Measurements from ENCODE around the gene ANKRA2. TPM values are rescaled to one million over a fixed set of nuclear protein-coding genes. Genes with fewer than 3 reads are reported as not detected.
"Not testable (repeated sequence)": the region's sequence is repeated elsewhere in the genome, so short reads cannot be mapped to it uniquely, and the experiment has no call there.

ANKRA2 gene
- total RNA-seq, 4 donors from 2014 or later: 19.4 to 56.1 (median 27.6) TPM

DNA sequence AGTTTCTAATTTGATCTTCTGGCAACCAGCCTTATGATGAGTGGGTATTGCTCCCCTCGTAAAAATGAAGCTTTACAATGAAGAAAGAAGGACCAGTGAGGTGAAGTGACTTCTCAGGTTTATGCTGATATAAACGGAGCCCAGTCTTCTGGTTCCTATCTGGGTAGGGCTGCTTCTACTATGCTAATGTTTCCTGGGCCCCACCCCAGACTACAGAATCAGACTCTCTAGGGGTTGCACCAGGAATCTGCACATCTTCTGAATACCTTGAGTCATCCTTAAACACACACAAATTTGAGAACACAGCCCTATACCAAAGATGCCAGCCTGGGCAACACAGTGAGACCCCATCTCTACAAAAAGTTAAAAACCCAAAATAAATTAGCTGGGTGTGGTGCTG lies 51.0 kb downstream of the ANKRA2 start:
- DNase-seq (ENCODE audit: low spot score in 2 of 2): no peak
- intact Hi-C loops (cut with DNase I; ENCODE audit: low total_unique reads): no loop called here
- TF ChIP-seq, protein P1, sequence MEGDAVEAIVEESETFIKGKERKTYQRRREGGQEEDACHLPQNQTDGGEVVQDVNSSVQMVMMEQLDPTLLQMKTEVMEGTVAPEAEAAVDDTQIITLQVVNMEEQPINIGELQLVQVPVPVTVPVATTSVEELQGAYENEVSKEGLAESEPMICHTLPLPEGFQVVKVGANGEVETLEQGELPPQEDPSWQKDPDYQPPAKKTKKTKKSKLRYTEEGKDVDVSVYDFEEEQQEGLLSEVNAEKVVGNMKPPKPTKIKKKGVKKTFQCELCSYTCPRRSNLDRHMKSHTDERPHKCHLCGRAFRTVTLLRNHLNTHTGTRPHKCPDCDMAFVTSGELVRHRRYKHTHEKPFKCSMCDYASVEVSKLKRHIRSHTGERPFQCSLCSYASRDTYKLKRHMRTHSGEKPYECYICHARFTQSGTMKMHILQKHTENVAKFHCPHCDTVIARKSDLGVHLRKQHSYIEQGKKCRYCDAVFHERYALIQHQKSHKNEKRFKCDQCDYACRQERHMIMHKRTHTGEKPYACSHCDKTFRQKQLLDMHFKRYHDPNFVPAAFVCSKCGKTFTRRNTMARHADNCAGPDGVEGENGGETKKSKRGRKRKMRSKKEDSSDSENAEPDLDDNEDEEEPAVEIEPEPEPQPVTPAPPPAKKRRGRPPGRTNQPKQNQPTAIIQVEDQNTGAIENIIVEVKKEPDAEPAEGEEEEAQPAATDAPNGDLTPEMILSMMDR (IDR thresholded peaks at IDR 0.05): no peak
- no peak for TF ChIP-seq POLR2A (IDR thresholded peaks at IDR 0.05)
- WGBS, 2 donors: 72 to 74% methylated on average over 2 of the region's 2 CpGs
- no peak overlapping the region for H3K4me3 ChIP-seq (ENCODE audit: low read depth, poor library complexity, severe bottlenecking)

DNA sequence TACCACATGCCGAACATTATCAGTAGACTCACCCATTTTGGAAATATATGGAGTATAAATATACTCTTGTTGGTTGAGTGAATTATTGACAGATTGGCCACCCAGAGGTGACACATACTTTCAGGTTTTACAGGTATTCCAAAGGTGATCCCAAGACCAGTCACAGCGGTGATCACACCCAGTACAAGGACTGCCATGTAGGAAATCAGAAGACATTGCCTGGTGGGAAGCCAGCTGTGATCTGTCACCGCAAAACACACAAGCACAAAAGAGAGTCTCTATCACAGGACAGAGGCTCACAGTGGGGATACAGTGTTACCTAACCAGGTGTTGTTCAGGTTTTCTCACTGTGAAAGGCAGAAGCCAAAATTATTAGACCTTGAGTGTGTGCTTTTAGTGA lies 51.4 kb downstream of the ANKRA2 start:
- 76 to 94% methylated on average over 3 of the region's 3 CpGs for WGBS, 2 donors
- no peak overlapping the region for H3K4me3 ChIP-seq (ENCODE audit: low read depth, poor library complexity, severe bottlenecking)
- no peak for DNase-seq (ENCODE audit: low spot score in 2 of 2)
- intact Hi-C loops (cut with DNase I; ENCODE audit: low total_unique reads): no loop called here
- TF ChIP-seq POLR2A (IDR thresholded peaks at IDR 0.05): no peak
- TF ChIP-seq, protein P1 (IDR thresholded peaks at IDR 0.05): no peak

DNA sequence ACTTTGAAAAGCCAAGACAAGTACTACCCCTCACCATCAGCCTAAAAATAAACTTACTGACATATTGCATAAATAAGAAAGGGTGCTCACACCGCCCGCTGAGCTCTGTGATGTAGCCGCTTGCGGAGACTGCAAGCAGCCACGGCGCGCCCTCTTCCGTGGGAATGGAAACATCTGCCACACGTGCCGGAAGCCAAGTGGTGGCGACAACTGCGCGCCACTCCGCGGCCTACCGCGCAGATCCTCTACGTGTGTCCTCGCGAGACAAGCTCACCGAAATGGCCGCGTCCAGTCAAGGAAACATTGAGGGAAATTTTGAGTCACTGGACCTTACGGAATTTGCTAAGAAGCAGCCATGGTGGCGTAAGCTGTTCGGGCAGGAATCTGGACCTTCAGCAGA lies 56.9 kb downstream of the ANKRA2 start:
- intact Hi-C loops (cut with DNase I; ENCODE audit: low total_unique reads); DNase-seq (ENCODE audit: low spot score in 2 of 2); H3K4me3 ChIP-seq (ENCODE audit: low read depth, poor library complexity, severe bottlenecking): not testable (repeated sequence)
- WGBS, 2 donors: 96 to 98% methylated on average over 26 of the region's 26 CpGs

DNA sequence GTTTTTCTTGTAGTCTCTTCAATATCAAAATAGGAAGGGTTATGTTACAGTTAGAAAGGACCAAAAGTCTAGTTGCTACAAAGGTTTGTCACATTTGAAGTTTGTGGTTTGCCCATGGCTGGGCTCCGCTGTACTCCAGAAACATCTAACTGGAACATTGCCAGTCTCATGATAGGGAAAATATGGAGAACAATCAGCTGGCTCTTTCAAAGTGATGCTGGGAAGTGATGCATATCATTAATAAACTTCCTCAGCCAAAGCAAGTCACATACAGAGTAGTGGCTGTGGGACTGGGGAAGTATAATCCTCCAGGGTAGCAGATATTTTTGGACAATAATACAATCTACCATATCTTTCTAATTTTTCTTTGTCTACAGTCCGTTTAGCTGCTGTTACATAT lies 58.4 kb downstream of the ANKRA2 start:
- intact Hi-C loops (cut with DNase I; ENCODE audit: low total_unique reads): no loop called here
- WGBS, 2 donors: 45 to 57% methylated on average over 2 of the region's 2 CpGs
- TF ChIP-seq, protein P1 (IDR thresholded peaks at IDR 0.05): no peak
- TF ChIP-seq POLR2A (IDR thresholded peaks at IDR 0.05): no peak
- H3K4me3 ChIP-seq (ENCODE audit: low read depth, poor library complexity, severe bottlenecking): no peak overlapping the region
- no peak for DNase-seq (ENCODE audit: low spot score in 2 of 2)

DNA sequence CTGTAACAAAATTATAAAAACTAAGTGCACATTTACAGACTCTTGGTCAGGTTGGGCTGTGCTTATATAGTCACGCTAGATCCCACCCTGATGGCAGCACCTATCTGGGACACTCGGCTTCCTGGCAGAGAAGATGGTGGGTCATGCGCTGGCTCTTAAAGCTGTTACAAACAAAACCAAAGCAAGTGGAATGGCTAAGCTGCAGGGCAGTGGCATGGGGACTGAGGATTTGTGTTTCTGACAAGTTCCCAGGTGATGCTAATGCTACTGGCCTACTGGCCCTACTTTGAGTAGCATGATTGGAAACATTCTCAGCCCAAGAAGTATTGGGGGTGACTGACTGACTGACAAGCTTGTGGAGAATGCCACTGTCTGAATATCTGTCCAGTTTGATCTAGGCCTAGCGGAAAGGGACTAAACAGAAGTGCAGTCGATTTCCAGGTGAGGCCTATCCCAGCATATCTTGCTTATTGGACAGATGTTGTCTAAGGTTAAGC lies 58.9 kb downstream of the ANKRA2 start:
- no peak overlapping the region for H3K4me3 ChIP-seq (ENCODE audit: low read depth, poor library complexity, severe bottlenecking)
- intact Hi-C loops (cut with DNase I; ENCODE audit: low total_unique reads): no loop called here
- DNase-seq (ENCODE audit: low spot score in 2 of 2): no peak
- no peak for TF ChIP-seq POLR2A (IDR thresholded peaks at IDR 0.05)
- TF ChIP-seq, protein P1 (IDR thresholded peaks at IDR 0.05): no peak
- 85 to 91% methylated on average over 5 of the region's 5 CpGs for WGBS, 2 donors

Other genes starting within 250 kb of the ANKRA2 start
- 1 to 10 TPM in 3 of 4 donors, under 1 TPM in 1; 0.63 to 2.2 (median 1.8) TPM for gene FOXD1, start 116.9 kb downstream of the ANKRA2 start, total RNA-seq
- 1,000 to 10,000 TPM in 1 of 4 donors, 100 to 1,000 TPM in 3; 596 to 1,008 (median 649) TPM for gene BTF3, start 67.2 kb downstream of the ANKRA2 start, total RNA-seq
- gene UTP15, start 104 bp upstream of the ANKRA2 start, total RNA-seq: 10 to 100 TPM; 13.0 to 37.1 (median 15.4) TPM
- gene ARHGEF28, start 60.6 kb upstream of the ANKRA2 start, total RNA-seq: 10 to 100 TPM; 30.9 to 54.7 (median 36.2) TPM